ENCODE measurements around the gene STXBP5L.
"Not testable (repeated sequence)": the region's sequence is repeated elsewhere in the genome, so short reads cannot be mapped to it uniquely, and the experiment has no call there.

Gene STXBP5L

GRCh38 chr3:121295452-121295851 is 387.4 kb downstream of the STXBP5L start:
- Histone ChIP-seq H3K9ac (no peak overlapping the region), H3K27me3 (no peaks in the 10 kb centered on the region), H3K4me2 (no peak overlapping the region), H3K36me3 (no peaks in the 10 kb centered on the region), H3K4me1 (no peaks in the 10 kb centered on the region), H3K4me3 (no peak overlapping the region), H4K20me1 (no peaks in the 10 kb centered on the region), H3K9me3 (no peaks in the 10 kb centered on the region), H3K27ac (no peak overlapping the region)
- TF ChIP-seq Cebpa-rat (IDR thresholded peaks at IDR 0.05) = no peak

- Histone ChIP-seq H3K27me3 (no peaks in the 10 kb centered on the region), H3K4me3 (no peak overlapping the region), H3K4me1 (no peaks in the 10 kb centered on the region), H4K20me1 (no peaks in the 10 kb centered on the region), H3K36me3 (no peaks in the 10 kb centered on the region), H3K4me2 (no peak overlapping the region), H3K9ac (no peak overlapping the region), H3K9me3 (no peaks in the 10 kb centered on the region), H3K27ac (no peak overlapping the region)
- no peak for TF ChIP-seq Cebpa-rat (IDR thresholded peaks at IDR 0.05)
Observed at GRCh38 chr3:121295979-121296378, 388.0 kb downstream of the STXBP5L start.

- no peak overlapping the region for H3K4me3 ChIP-seq
- H3K4me2 ChIP-seq = no peak overlapping the region
- no peaks in the 10 kb centered on the region for H4K20me1 ChIP-seq
- no peaks in the 10 kb centered on the region for H3K27me3 ChIP-seq
- peaks cover 10% of the 10 kb centered on the region for H3K9me3 ChIP-seq
- H3K36me3 ChIP-seq = no peaks in the 10 kb centered on the region; the same call in 1 of the 2 replicates
- no peak overlapping the region for H3K27ac ChIP-seq
- no peak overlapping the region for H3K9ac ChIP-seq
- no peaks in the 10 kb centered on the region for H3K4me1 ChIP-seq
- no peak for TF ChIP-seq Cebpa-rat (IDR thresholded peaks at IDR 0.05)
Observed at GRCh38 chr3:121324320-121324719, 416.3 kb downstream of the STXBP5L start.

- TF ChIP-seq Cebpa-rat (IDR thresholded peaks at IDR 0.05) = no peak
- no peaks in the 10 kb centered on the region for H3K27me3 ChIP-seq
Observed at GRCh38 chr3:121330118-121330517, 422.1 kb downstream of the STXBP5L start.

GRCh38 chr3:121330634-121331033 is 422.6 kb downstream of the STXBP5L start:
- no peak overlapping the region for H3K4me2 ChIP-seq
- no peak overlapping the region for H3K9ac ChIP-seq
- no peaks in the 10 kb centered on the region for H3K9me3 ChIP-seq
- no peak overlapping the region for H3K4me3 ChIP-seq
- peaks cover 9% of the 10 kb centered on the region; the same call in 1 of the 2 replicates for H3K36me3 ChIP-seq
- no peaks in the 10 kb centered on the region for H3K4me1 ChIP-seq
- no peak overlapping the region for H3K27ac ChIP-seq
- no peaks in the 10 kb centered on the region for H3K27me3 ChIP-seq
- TF ChIP-seq Cebpa-rat (IDR thresholded peaks at IDR 0.05) = no peak
- no peaks in the 10 kb centered on the region for H4K20me1 ChIP-seq

More at GRCh38 chr3:121330118-121330517, 422.1 kb downstream of the STXBP5L start:
- peaks cover 9% of the 10 kb centered on the region; the same call in 1 of the 2 replicates for H3K36me3 ChIP-seq
- H3K9me3 ChIP-seq = no peaks in the 10 kb centered on the region
- no peak overlapping the region for H3K4me2 ChIP-seq
- H3K27ac ChIP-seq = no peak overlapping the region
- no peak overlapping the region for H3K4me3 ChIP-seq
- no peaks in the 10 kb centered on the region for H4K20me1 ChIP-seq
- no peak overlapping the region for H3K9ac ChIP-seq
- no peaks in the 10 kb centered on the region for H3K4me1 ChIP-seq

GRCh38 chr3:121355960-121356359 is 448.0 kb downstream of the STXBP5L start:
- H3K27me3 ChIP-seq, H3K4me3 ChIP-seq, H3K4me2 ChIP-seq: not testable (repeated sequence)

GRCh38 chr3:121362035-121362734 is 454.2 kb downstream of the STXBP5L start:
- Histone ChIP-seq H3K36me3 (no peaks in the 10 kb centered on the region), H3K9me3 (no peaks in the 10 kb centered on the region), H3K4me3 (no peak overlapping the region), H3K4me2 (no peak overlapping the region), H3K9ac (no peak overlapping the region), H3K4me1 (no peaks in the 10 kb centered on the region), H3K27ac (no peak overlapping the region), H3K27me3 (no peaks in the 10 kb centered on the region), H4K20me1 (no peaks in the 10 kb centered on the region)
- TF ChIP-seq Cebpa-rat (IDR thresholded peaks at IDR 0.05) = no peak

More at GRCh38 chr3:121355960-121356359, 448.0 kb downstream of the STXBP5L start:
- H3K9me3 ChIP-seq = peaks cover 18% of the 10 kb centered on the region
- H3K27ac ChIP-seq, H4K20me1 ChIP-seq, H3K9ac ChIP-seq, H3K4me1 ChIP-seq, H3K36me3 ChIP-seq: not testable (repeated sequence)

GRCh38 chr3:121388308-121388707 is 480.3 kb downstream of the STXBP5L start:
- H4K20me1 ChIP-seq, H3K4me1 ChIP-seq, H3K4me3 ChIP-seq, H3K27ac ChIP-seq, H3K9ac ChIP-seq, H3K36me3 ChIP-seq, H3K9me3 ChIP-seq, H3K4me2 ChIP-seq, H3K27me3 ChIP-seq: not testable (repeated sequence)

GRCh38 chr3:121395967-121396366 is 488.0 kb downstream of the STXBP5L start:
- H3K4me3 ChIP-seq, H3K27ac ChIP-seq, H3K9ac ChIP-seq, H4K20me1 ChIP-seq, H3K4me2 ChIP-seq, H3K27me3 ChIP-seq, H3K4me1 ChIP-seq, H3K9me3 ChIP-seq, H3K36me3 ChIP-seq: not testable (repeated sequence)

- H3K27me3 ChIP-seq, H3K4me3 ChIP-seq, H3K27ac ChIP-seq, H3K36me3 ChIP-seq, H3K4me2 ChIP-seq, H3K9me3 ChIP-seq, H3K4me1 ChIP-seq, H4K20me1 ChIP-seq, H3K9ac ChIP-seq: not testable (repeated sequence)
Observed at GRCh38 chr3:121398051-121398450, 490.0 kb downstream of the STXBP5L start.

GRCh38 chr3:121399820-121400219 is 491.8 kb downstream of the STXBP5L start:
- H3K36me3 ChIP-seq = no peaks in the 10 kb centered on the region
- no peaks in the 10 kb centered on the region for H3K9me3 ChIP-seq
- H3K9ac ChIP-seq = no peak overlapping the region
- no peak overlapping the region for H3K4me3 ChIP-seq
- no peaks in the 10 kb centered on the region for H3K4me1 ChIP-seq
- no peak overlapping the region for H3K4me2 ChIP-seq
- no peak for TF ChIP-seq Cebpa-rat (IDR thresholded peaks at IDR 0.05)
- no peak overlapping the region for H3K27ac ChIP-seq
- no peaks in the 10 kb centered on the region for H4K20me1 ChIP-seq
- H3K27me3 ChIP-seq = no peaks in the 10 kb centered on the region

All from BLaER1 (cell line).